Measurements from ENCODE around the gene RBM7. TPM values are rescaled to one million over a fixed set of nuclear protein-coding genes. Genes with fewer than 3 reads are reported as not detected.

Gene RBM7
- total and polyA plus RNA-seq, 2 of the 13 experiments (the other 11 are each of a cell fraction or from before 2014, with no cell fraction given): 30.5 to 32.3 TPM

GRCh38 chr11:114439229-114440120 lies 39.0 kb downstream of the RBM7 start, which contains the start of gene REXO2 (continued):
- TF ChIP-seq ZNF724P (CRISPR knock-in tag; IDR thresholded peaks at IDR 0.05; ENCODE audit: borderline replicate concordance): no peak
- TF ChIP-seq CSRNP2 (CRISPR knock-in tag; conservative IDR thresholded peaks at IDR 0.05; ENCODE audit: low read depth): no peak
- no peak for TF ChIP-seq ZNF576 (CRISPR knock-in tag; IDR thresholded peaks at IDR 0.05)
- TF ChIP-seq CENPBD1 (CRISPR knock-in tag; IDR thresholded peaks at IDR 0.05; ENCODE audit: borderline replicate concordance, low read depth): no peak
- peak; percentile 49; the same call in 1 of the 2 replicates for TF ChIP-seq ZNF605 (CRISPR knock-in tag; IDR thresholded peaks at IDR 0.05)
- TF ChIP-seq, protein P1, sequence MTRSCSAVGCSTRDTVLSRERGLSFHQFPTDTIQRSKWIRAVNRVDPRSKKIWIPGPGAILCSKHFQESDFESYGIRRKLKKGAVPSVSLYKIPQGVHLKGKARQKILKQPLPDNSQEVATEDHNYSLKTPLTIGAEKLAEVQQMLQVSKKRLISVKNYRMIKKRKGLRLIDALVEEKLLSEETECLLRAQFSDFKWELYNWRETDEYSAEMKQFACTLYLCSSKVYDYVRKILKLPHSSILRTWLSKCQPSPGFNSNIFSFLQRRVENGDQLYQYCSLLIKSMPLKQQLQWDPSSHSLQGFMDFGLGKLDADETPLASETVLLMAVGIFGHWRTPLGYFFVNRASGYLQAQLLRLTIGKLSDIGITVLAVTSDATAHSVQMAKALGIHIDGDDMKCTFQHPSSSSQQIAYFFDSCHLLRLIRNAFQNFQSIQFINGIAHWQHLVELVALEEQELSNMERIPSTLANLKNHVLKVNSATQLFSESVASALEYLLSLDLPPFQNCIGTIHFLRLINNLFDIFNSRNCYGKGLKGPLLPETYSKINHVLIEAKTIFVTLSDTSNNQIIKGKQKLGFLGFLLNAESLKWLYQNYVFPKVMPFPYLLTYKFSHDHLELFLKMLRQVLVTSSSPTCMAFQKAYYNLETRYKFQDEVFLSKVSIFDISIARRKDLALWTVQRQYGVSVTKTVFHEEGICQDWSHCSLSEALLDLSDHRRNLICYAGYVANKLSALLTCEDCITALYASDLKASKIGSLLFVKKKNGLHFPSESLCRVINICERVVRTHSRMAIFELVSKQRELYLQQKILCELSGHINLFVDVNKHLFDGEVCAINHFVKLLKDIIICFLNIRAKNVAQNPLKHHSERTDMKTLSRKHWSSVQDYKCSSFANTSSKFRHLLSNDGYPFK (CRISPR knock-in tag; IDR thresholded peaks at IDR 0.05; ENCODE audit: borderline replicate concordance): peak; percentile 67; the same call in 1 of the 2 replicates
- TF ChIP-seq ZBED4 (CRISPR knock-in tag; IDR thresholded peaks at IDR 0.05; ENCODE audit: borderline replicate concordance): no peak
- TF ChIP-seq ZNF235 (CRISPR knock-in tag; IDR thresholded peaks at IDR 0.05; ENCODE audit: borderline replicate concordance): no peak
- no peak for TF ChIP-seq ZNF839 (CRISPR knock-in tag; IDR thresholded peaks at IDR 0.05; ENCODE audit: borderline replicate concordance)
- TF ChIP-seq MXD3 (CRISPR knock-in tag; IDR thresholded peaks at IDR 0.05): peak; percentile 83
- no peak for TF ChIP-seq SP1 (IDR thresholded peaks at IDR 0.05)
- TF ChIP-seq SP1 (CRISPR knock-in tag; IDR thresholded peaks at IDR 0.05): peak; percentile 40; the same call in 1 of the 2 replicates
